ENCODE measurements around the gene PSENEN.

GRCh38 chr19:35774274-35775045 is 29.0 kb downstream of the PSENEN start:
- TF ChIP-seq POLR2A (IDR thresholded peaks at IDR 0.05; ENCODE audit: low read depth, low read length): no peak
- no peak for TF ChIP-seq POLR2AphosphoS5 (IDR thresholded peaks at IDR 0.05; ENCODE audit: low read depth, low read length)
- TF ChIP-seq TAF1 (IDR thresholded peaks at IDR 0.05; ENCODE audit: low read depth, low read length): no peak
- TF ChIP-seq SPI1 (IDR thresholded peaks at IDR 0.05; ENCODE audit: low read depth, low read length): no peak
- no peak for TF ChIP-seq PAX5 (IDR thresholded peaks at IDR 0.05; ENCODE audit: insufficient read depth, low read length, severe bottlenecking)
- TF ChIP-seq POU2F2 (IDR thresholded peaks at IDR 0.05; ENCODE audit: low read depth, low read length): no peak
